ENCODE data around the gene ZFAND5.

GRCh38 chr9:72365525-72366256, 683 bp upstream of the ZFAND5 start:
- TF ChIP-seq GATA2 (IDR thresholded peaks at IDR 0.05; ENCODE audit: low read depth, low read length) (no peak), GATA3 (IDR thresholded peaks at IDR 0.05; ENCODE audit: low read depth, low read length) (no peak)

Data from SH-SY5Y (cell line).